SK-N-DZ (cell line): ENCODE data around the gene RAB4A.

Experiments
- DNase-seq: peaks from one replicate; pipeline ENCODE4 v3.0.0-alpha.2; 2015; ENCODE audit warnings: low spot score

Gene RAB4A

DNA sequence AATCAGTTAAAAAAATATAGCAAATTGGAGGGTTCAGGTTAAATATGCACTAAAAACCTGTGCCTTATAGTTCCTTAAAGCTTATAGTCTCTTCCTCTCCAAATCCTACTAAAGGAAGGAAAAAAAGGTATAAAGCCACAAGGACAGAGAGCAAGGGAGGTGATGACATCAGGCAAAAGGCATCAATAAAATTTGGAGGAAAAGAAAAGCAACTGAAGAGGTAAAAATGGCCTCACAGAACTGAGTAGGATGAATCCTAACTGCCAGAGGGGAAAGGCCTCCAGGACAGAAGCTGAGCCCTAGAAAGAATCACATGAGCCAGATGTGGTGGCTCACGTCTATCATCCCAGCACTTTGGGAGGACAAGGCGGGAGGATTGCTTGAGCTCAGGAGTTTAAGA, 63.8 kb downstream of the RAB4A start:
- no peak for DNase-seq

DNA sequence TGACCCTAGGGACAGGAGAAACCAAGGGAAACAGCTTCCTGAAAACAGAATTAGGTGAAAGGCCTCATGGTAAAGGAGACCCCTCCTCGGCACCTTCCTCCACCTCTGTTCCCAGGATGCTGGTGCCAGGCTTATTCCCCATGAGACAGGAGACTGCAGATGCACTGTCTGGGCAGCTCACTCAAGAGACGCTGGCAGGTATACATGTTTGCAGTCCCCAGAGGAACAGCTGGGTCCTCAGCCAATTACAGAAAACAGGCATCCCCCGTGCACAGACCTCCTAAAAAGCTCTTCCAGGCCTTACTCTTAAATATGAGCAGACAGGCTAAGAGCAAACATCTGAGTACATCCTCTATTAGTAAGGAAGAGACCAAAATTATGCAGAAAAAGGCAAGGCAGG, 65.4 kb downstream of the RAB4A start:
- peak; percentile 61 for DNase-seq

GRCh38 chr1:229339086-229339485, 68.2 kb downstream of the RAB4A start:
- DNase-seq: no peak

GRCh38 chr1:229339520-229339919, 68.6 kb downstream of the RAB4A start:
- DNase-seq: peak; percentile 20

DNA sequence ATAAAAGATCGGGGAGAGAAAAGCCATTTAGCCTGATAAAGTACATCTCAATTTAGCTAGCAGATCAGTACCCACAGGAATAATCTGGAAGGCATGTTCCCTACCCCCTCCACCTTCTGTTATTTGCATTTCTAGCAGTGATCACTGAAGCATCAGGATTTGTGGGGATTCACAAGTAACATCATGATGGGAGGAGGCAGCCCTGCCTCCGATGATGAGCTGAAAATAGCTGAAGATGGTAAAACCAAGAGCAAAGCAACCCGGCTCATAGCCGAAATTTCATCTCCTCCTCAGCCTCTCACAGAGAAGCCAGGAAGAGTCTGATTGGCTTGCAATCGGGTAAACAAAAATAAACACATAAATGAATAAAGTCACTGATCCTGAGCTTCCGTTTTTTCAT, 69.6 kb downstream of the RAB4A start:
- DNase-seq: no peak

- peak; percentile 86 for DNase-seq
Measured at GRCh38 chr1:229341774-229342655, 71.1 kb downstream of the RAB4A start.

- peak; percentile 53 for DNase-seq
Measured at GRCh38 chr1:229342656-229343569, 72.0 kb downstream of the RAB4A start, which contains the start of gene CCSAP. Gene CCSAP, minus strand, starts transcription at chr1:229343047. Its CDS starts 582 bp downstream, at chr1:229342465.

- no peak for DNase-seq
Measured at GRCh38 chr1:229344139-229344538, 73.2 kb downstream of the RAB4A start.

DNA sequence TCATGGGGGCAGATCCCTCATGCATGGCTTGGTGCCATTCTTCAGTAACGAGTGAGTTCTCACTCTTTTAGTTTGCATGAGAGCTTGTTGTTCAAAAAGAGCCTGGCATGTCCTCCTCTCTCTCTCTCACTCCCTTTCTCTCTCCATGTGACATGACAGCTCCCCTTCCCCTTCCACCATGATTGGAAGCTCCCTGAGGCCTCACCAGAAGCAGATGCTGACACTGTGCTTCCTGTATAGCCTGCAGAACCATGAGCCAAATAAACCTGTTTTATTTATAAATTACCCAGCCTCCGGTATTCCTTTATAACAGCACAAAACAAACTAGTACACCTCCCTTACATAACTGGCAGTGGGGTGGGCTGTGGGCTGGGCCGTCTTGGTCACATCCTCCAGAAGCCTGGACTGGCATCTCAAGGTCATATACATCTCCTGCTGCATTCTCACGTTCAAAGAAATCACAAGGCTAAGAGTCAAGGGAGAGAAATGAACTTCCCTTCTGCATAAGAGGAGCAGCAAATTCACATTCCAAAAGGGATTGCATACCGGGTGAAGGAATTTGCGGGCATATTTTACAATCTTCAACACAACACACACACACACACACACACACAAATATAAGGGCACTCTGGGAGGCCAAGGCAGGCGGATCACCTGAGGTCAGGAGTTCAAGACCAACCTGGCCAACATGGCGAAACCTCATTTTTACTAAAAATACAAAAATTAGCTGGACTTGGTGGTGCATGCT, 74.2 kb downstream of the RAB4A start:
- no peak for DNase-seq

DNA sequence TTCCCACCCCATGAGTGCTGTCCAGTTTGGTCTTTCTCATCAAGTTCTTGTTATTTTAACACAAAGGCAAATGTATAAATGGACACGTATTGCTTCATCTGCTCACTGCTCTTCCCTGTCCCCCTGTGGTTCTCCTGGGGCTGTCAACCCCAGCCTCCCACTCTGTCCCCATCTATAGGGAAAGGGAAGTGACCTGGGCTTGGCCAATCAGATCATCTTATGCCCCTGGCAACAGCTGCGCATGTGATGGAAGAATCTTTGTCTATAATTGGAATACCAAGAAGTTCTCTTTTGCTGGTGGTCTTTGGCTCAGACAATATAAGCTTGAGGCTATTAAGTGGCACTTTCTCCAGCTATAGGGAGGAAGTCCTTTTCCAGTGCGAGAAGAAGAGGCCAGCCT, 76.6 kb downstream of the RAB4A start:
- DNase-seq: no peak

- no peak for DNase-seq
Measured at GRCh38 chr1:229349463-229350385, 78.8 kb downstream of the RAB4A start.

DNA sequence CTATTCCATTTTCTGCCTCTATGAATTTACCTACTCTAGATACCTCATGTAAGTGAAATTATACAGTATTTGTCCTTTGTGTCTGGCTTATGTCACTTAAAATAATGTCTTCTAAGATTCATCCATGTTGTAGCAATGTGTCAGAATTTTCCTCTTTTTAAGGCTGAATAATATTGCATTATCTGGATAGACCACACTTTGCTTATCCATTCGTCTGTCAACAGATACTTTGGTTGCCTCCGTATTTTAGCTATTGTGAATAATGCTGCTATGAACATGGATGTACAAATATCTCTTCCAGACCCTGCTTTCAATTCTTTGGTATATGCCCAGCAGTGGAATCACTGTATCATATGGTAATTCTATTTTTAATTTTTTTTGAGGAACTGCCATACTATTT, 82.1 kb downstream of the RAB4A start:
- no peak for DNase-seq

DNA sequence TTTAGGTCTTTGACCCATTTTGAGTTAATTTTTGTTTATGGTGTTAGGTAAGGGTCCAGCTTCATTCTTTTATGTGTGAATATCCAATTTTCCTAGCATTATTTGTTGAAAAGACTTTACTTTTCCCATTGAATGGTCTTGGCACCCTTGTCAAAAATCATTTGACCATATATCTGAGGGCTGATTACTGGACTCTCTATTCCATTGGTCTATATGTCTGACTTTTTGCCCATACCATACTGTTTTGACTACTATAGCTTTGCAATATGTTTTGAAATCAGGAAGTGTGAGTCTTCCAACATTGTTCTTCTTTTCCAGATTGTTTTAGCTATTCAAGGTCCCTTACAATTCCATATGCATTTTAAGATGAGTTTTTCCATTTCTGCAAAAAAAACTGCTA, 83.3 kb downstream of the RAB4A start:
- no peak for DNase-seq
